ENCODE data around the gene AUTS2.

Gene AUTS2

GRCh38 chr7:70710011-70710480 is 1111.8 kb downstream of the AUTS2 start:
- H3K36me3 ChIP-seq: no peaks in the 10 kb centered on the region
- H3K27me3 ChIP-seq: peaks cover 5% of the 10 kb centered on the region
- TF ChIP-seq, protein P1, sequence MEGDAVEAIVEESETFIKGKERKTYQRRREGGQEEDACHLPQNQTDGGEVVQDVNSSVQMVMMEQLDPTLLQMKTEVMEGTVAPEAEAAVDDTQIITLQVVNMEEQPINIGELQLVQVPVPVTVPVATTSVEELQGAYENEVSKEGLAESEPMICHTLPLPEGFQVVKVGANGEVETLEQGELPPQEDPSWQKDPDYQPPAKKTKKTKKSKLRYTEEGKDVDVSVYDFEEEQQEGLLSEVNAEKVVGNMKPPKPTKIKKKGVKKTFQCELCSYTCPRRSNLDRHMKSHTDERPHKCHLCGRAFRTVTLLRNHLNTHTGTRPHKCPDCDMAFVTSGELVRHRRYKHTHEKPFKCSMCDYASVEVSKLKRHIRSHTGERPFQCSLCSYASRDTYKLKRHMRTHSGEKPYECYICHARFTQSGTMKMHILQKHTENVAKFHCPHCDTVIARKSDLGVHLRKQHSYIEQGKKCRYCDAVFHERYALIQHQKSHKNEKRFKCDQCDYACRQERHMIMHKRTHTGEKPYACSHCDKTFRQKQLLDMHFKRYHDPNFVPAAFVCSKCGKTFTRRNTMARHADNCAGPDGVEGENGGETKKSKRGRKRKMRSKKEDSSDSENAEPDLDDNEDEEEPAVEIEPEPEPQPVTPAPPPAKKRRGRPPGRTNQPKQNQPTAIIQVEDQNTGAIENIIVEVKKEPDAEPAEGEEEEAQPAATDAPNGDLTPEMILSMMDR (IDR thresholded peaks at IDR 0.05): no peak
- H3K9me3 ChIP-seq: no peaks in the 10 kb centered on the region
- H3K4me1 ChIP-seq (ENCODE audit: control insufficient read depth in 1 of 2, insufficient read depth in 1 of 2, low read depth in 1 of 2, low read length in 1 of 2): no peaks in the 10 kb centered on the region
- H3K27ac ChIP-seq: no peak overlapping the region
- no peak overlapping the region for H3K4me3 ChIP-seq (ENCODE audit: low read depth in 1 of 2, low read length in 1 of 2)

DNA sequence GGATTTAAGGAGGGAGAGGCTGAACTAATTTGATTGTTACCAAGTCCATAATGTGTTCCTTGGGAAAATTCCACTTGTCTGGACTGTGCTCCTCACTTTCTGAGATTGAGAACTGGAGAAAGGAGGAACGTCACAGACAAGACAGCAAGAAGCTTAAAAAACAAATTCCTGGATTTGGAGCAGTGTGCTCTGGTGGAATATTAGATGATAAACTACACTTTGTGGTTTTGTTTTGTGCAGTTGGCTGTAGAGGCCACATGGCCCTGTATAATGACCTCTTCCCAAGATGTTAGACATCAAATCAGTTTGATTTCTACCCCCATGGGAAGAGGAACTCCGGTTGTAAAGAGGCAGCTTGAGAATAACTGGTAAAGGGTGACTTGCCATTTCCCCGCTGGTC is 1112.4 kb downstream of the AUTS2 start:
- H3K27ac ChIP-seq: no peak overlapping the region

DNA sequence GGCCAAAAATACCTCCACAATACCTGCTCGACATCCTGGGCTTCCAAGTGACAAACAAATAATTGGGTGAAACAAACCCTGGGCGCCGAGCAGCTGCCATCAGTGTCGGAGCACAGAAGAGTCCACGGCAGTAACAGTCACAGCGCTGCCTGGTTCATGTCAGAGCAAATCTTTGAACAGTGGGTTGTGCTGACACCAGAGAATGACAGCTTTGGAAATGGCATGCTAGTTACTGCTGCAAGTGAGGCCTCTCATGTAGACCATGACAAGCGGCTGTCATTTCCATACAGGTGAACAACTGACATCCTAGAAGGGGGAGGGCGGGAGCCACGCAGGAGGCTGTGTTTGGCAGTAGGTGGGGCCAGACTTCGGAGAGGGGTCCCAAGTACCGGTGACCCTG is 1113.2 kb downstream of the AUTS2 start:
- no peaks in the 10 kb centered on the region for H3K36me3 ChIP-seq
- H3K4me1 ChIP-seq (ENCODE audit: control insufficient read depth in 1 of 2, insufficient read depth in 1 of 2, low read depth in 1 of 2, low read length in 1 of 2): no peaks in the 10 kb centered on the region
- TF ChIP-seq, protein P1 (IDR thresholded peaks at IDR 0.05): no peak

More for the DNA sequence above, 1112.4 kb downstream of the AUTS2 start:
- Histone ChIP-seq H3K36me3 (no peaks in the 10 kb centered on the region), H3K9me3 (no peaks in the 10 kb centered on the region), H3K27me3 (peaks cover 5% of the 10 kb centered on the region), H3K4me3 (ENCODE audit: low read depth in 1 of 2, low read length in 1 of 2) (no peak overlapping the region), H3K4me1 (ENCODE audit: control insufficient read depth in 1 of 2, insufficient read depth in 1 of 2, low read depth in 1 of 2, low read length in 1 of 2) (no peaks in the 10 kb centered on the region)
- TF ChIP-seq, protein P1 (IDR thresholded peaks at IDR 0.05): no peak

DNA sequence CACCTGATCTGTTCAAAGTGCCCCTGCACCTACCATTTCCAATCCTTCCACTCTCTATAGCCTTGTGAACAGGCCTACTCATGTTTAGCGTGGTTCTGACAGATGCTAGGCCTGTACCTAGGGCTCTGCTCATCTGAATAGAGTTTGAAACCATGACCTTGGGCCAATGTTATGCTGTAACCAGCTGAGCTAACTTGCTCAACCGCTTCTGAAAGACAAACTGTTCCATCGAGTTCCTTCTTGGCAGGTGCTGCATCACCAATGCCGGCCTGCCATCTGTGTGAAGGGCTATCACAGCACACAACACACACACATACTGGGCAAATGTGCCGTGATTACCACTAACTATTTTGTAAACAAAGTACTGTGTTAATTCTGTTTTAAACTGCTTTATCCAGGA is 1114.7 kb downstream of the AUTS2 start:
- TF ChIP-seq, protein P1 (IDR thresholded peaks at IDR 0.05): no peak
- H3K4me1 ChIP-seq (ENCODE audit: control insufficient read depth in 1 of 2, insufficient read depth in 1 of 2, low read depth in 1 of 2, low read length in 1 of 2): no peaks in the 10 kb centered on the region

More for the DNA sequence above, 1113.2 kb downstream of the AUTS2 start:
- peaks cover 5% of the 10 kb centered on the region for H3K27me3 ChIP-seq
- H3K27ac ChIP-seq: no peak overlapping the region
- no peak overlapping the region for H3K4me3 ChIP-seq (ENCODE audit: low read depth in 1 of 2, low read length in 1 of 2)
- no peaks in the 10 kb centered on the region for H3K9me3 ChIP-seq

DNA sequence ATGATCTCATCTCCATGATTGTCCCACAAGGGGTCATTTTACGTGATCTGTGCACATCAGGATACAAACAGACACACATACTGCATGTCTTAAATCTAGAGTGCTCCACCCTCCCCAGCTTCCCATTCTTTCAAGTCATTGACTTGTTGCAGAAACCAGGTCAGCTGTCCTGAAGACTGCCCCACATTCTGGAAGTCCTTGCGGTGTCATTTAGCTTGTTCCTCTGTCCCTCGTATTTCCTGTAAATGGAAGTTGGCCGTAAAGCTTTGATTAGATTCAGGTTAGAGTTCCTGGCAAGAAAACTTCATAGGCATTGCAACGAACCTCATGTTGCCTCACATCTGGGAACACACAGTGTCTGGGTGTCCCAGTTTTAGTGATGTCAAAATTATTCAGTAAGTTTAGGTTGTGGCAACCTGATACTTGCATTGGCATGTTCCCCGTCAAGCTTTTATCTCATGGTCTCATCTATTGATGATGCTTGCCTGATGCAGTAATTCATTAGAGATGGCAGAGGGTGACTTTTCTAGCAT is 1116.3 kb downstream of the AUTS2 start:
- Histone ChIP-seq H3K36me3 (no peaks in the 10 kb centered on the region), H3K4me1 (ENCODE audit: control insufficient read depth in 1 of 2, insufficient read depth in 1 of 2, low read depth in 1 of 2, low read length in 1 of 2) (no peaks in the 10 kb centered on the region), H3K27ac (no peak overlapping the region), H3K27me3 (peaks cover 5% of the 10 kb centered on the region), H3K9me3 (no peaks in the 10 kb centered on the region), H3K4me3 (ENCODE audit: low read depth in 1 of 2, low read length in 1 of 2) (no peak overlapping the region)
- TF ChIP-seq, protein P1 (IDR thresholded peaks at IDR 0.05): no peak

More for the DNA sequence above, 1114.7 kb downstream of the AUTS2 start:
- no peaks in the 10 kb centered on the region for H3K9me3 ChIP-seq
- no peaks in the 10 kb centered on the region for H3K36me3 ChIP-seq
- no peak overlapping the region for H3K27ac ChIP-seq
- H3K4me3 ChIP-seq (ENCODE audit: low read depth in 1 of 2, low read length in 1 of 2): no peak overlapping the region
- H3K27me3 ChIP-seq: peaks cover 5% of the 10 kb centered on the region

All from neutrophil (primary cell).